NCI-H1092 treated with DMSO at 0.1 percent for 48 hours (cell line): ENCODE data around the gene NRXN3.

Experiments
- DNase-seq: peaks from one replicate; lab custom pipeline; 2025; lab: John Stamatoyannopoulos, UW

NRXN3 gene

GRCh38 chr14:79363291-79363690 is 1193.1 kb downstream of the NRXN3 start:
- DNase-seq, result no peak

GRCh38 chr14:79369359-79370332 is 1199.5 kb downstream of the NRXN3 start:
- DNase-seq, result no peak

GRCh38 chr14:79370969-79371368 is 1200.8 kb downstream of the NRXN3 start:
- DNase-seq, result no peak

GRCh38 chr14:79373451-79373850 is 1203.3 kb downstream of the NRXN3 start:
- DNase-seq, result no peak

- DNase-seq, result no peak
Observed at GRCh38 chr14:79375356-79375755, 1205.2 kb downstream of the NRXN3 start.

- DNase-seq, result no peak
Observed at GRCh38 chr14:79376557-79376956, 1206.4 kb downstream of the NRXN3 start.

- DNase-seq, result no peak
Observed at GRCh38 chr14:79378020-79378419, 1207.8 kb downstream of the NRXN3 start.

- no peak for DNase-seq
Observed at GRCh38 chr14:79379266-79379665, 1209.1 kb downstream of the NRXN3 start.

GRCh38 chr14:79383031-79383430 is 1212.9 kb downstream of the NRXN3 start:
- no peak for DNase-seq

GRCh38 chr14:79383475-79383874 is 1213.3 kb downstream of the NRXN3 start:
- no peak for DNase-seq

GRCh38 chr14:79395061-79395460 is 1224.9 kb downstream of the NRXN3 start:
- DNase-seq, result no peak

GRCh38 chr14:79404874-79405511 is 1234.8 kb downstream of the NRXN3 start:
- DNase-seq, result no peak

- no peak for DNase-seq
Observed at GRCh38 chr14:79405512-79405910, 1235.3 kb downstream of the NRXN3 start.

GRCh38 chr14:79407572-79407971 is 1237.4 kb downstream of the NRXN3 start:
- DNase-seq, result no peak

GRCh38 chr14:79408696-79409095 is 1238.5 kb downstream of the NRXN3 start:
- DNase-seq, result no peak

- DNase-seq, result no peak
Observed at GRCh38 chr14:79411403-79412174, 1241.4 kb downstream of the NRXN3 start.

GRCh38 chr14:79412822-79413221 is 1242.6 kb downstream of the NRXN3 start:
- DNase-seq, result no peak

- DNase-seq, result no peak
Observed at GRCh38 chr14:79413734-79414428, 1243.7 kb downstream of the NRXN3 start.

- no peak for DNase-seq
Observed at GRCh38 chr14:79415726-79416125, 1245.6 kb downstream of the NRXN3 start.

- DNase-seq, result no peak
Observed at GRCh38 chr14:79417961-79418360, 1247.8 kb downstream of the NRXN3 start.

GRCh38 chr14:79418649-79419415 is 1248.7 kb downstream of the NRXN3 start:
- DNase-seq, result no peak
